GM23248 (cell line): Measurements from ENCODE around the gene ADGRL3.

Source experiments
- EZH2 ChIP-seq: fragments of 200-600 bp; sonication (generic); IDR thresholded peaks from 2 replicates; pipeline ENCODE4 v1.6.1; 2018; ENCODE audit warnings: antibody characterized with exemption, mild to moderate bottlenecking; ENCODE audit not compliant: insufficient read depth, poor library complexity, severe bottlenecking
- EZH2phosphoT487 ChIP-seq: fragments of 200-600 bp; sonication (generic); IDR thresholded peaks from 2 replicates; pipeline ENCODE4 v1.6.1; 2018; ENCODE audit warnings: antibody characterized with exemption, moderate library complexity, mild to moderate bottlenecking, low read depth; ENCODE audit not compliant: insufficient read depth

GRCh38 chr4:61211781-61212180 lies 11.7 kb downstream of the ADGRL3 start:
- TF ChIP-seq EZH2: no peak
- no peak for TF ChIP-seq EZH2phosphoT487
